HG02973 (cell line): ENCODE results near the gene UAP1L1.

Experiments used
- ATAC-seq: cut with Tn5 transposase; IDR thresholded peaks from one replicate; pipeline ENCODE4 v1.9.1; 2021; ENCODE audit warnings: moderate library complexity; ENCODE audit not compliant: unreplicated experiment

Gene UAP1L1

GRCh38 chr9:137089232-137089947 lies 12.1 kb downstream of the UAP1L1 start:
- ATAC-seq: no peak

DNA sequence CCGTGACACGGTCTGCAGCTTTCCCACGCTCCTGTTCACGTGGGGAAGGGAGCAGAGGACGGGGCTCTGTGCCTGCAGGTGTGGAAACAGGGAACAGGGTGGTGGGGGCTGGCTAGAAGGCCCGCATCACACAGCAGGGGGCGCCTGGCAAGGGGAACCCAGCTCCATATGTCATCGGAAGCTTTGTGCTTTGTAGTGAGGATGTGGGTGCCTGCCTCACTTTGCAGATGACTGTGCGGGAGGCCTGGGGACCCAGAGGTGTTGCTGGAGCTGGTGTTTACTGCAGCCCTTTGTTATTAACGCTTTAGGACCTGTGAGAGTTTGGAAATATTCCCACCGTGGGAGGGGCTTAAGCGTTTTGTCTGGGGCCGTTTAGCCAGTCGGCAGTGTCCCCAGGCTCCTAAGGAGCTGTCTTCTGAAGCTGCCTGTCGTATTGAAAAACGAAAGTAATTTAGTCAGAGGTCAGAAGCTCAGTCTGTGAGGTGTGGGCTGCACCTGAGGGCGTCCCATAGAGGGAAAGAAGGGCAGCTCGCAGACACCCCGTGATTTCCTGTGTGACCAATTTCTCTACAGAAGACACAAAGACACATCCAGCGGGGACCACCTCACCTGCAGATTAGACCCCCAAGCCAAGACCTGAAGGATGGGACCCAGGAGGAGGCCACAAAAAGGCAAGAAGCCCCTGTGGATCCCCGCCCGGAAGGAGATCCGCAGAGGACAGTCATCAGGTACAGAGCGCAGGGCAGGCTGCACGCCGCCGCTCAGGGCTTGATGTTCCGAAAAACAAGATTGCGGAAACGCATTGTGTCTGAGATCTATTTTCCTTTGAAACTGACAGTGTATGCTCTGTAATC lies 18.6 kb downstream of the UAP1L1 start:
- ATAC-seq: peak; percentile 63

- no peak for ATAC-seq
These were observed 19.6 kb downstream of the UAP1L1 start for GRCh38 chr9:137096785-137097546.

- ATAC-seq: no peak
These were observed 20.6 kb downstream of the UAP1L1 start for GRCh38 chr9:137097761-137098462.

DNA sequence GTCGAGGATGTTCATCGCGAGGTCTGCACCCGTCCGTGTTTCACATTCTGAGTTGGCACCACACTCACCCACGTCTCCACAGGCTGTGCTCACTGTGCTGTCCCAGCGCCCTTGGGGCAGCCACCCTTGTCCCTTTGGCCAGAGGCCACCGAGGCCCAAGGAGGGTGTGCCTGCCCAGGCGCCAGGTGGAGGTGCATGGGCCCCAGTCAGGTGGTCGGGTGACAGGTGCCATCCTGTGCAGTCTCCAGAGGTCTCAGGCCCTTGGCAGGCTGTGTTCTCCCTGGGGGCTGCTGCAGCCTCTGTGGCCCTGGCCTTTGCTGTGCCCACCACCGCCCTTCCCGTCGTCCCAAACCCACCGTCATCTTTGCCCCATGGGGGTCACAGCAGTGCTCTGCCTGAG lies 21.9 kb downstream of the UAP1L1 start:
- ATAC-seq: no peak

DNA sequence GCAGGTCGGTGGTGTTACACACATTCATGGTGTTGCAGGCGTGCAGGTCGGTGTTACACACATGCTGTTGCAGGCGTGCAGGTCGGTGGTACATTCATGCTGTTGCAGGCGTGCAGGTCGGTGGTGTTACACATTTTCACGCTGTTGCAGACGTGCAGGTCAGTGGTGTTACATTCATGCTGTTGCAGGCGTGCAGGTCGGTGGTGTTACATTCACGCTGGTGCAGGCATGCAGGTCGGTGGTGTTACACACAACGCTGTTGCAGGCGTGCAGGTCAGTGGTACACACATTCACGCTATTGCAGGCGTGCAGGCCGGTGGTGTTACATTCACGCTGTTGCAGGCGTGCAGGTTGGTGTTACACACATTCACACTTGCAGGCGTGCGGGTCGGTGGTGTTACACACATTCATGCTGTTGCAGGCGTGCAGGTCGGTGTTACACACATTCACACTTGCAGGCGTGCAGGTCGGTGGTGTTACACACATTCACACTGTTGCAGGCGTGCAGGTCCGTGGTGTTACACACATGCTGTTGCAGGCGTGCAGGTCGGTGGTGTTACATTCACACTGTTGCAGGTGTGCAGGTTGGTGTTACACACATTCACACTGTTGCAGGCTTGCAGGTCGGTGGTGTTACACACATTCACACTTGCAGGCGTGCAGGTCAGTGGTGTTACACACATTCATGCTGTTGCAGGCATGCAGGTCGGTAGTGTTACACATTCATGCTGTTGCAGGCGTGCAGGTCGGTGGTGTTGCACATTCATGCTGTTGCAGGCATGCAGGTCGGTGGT lies 26.1 kb downstream of the UAP1L1 start:
- no peak for ATAC-seq

GRCh38 chr9:137105814-137106661 lies 28.7 kb downstream of the UAP1L1 start:
- no peak for ATAC-seq

DNA sequence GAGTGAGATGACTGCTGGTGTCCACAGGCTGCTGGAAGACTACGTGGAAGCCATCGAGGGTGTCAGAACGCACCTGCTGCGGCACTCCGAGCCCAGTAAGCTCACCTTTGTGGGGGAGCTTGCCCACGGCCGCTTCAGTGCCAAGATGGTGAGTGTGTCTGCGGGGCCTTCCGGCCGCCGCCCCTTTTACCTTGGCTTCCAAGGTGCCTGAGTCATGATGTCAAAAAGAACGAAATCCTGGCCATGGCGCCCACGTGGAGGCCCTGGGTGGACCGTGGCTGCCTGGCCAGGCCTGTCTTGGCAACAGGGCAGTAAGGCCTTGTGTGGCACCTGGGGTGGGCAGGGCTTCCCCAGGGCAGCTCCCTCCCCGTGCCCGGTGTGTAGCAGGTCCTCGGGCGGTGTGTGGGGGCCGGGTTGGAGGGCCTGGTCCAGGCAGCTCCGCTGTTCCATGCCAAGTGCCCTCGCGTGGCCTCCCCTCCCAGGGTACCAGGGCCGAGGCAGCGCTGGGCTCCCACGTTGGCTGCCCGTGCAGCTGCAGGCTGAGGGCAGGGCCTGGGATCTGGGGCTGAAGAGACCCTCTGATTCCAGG lies 29.4 kb downstream of the UAP1L1 start:
- ATAC-seq: no peak

DNA sequence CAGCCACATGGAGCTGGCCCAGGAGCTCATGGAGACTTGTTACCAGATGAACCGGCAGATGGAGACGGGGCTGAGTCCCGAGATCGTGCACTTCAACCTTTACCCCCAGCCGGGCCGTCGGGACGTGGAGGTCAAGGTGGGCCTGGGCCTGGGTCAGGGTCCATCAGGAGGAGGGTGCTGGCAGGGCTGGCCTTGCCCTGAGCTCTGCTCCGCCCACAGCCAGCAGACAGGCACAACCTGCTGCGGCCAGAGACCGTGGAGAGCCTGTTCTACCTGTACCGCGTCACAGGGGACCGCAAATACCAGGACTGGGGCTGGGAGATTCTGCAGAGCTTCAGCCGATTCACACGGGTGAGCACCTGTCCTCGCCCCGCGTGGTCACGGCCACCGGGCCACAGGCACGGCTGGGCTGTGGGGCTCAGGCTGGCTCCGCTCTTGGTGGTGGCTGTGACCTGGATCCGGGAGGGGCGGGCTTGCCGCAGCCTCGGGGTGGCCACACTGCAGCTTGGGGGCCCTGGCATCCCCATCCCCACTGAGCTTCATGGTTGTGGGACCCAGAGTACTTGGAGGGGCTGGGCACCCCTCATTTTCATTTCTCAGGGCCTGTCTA lies 30.1 kb downstream of the UAP1L1 start:
- ATAC-seq: no peak

DNA sequence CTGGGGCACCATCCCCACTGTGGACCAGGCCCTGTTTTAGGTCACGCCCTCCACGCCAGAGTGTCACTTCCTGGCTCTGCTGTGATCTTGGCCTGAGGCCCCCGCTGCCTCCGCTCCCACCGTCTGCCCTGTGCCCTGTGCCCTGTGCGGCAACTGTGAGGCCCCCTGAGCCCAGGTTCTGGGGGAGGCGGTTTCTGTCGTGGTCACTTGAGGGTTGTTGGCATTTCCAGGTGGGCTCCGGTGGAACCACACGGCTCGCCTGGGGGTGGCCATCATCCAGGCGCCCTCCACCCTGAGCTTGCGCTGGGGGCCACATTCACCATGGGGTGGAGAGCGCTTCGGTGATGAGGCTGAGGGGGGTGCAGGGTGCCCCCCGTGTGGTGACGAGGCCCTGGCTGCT lies 30.7 kb downstream of the UAP1L1 start:
- no peak for ATAC-seq

- no peak for ATAC-seq
These were observed 31.4 kb downstream of the UAP1L1 start for GRCh38 chr9:137108608-137109249.

DNA sequence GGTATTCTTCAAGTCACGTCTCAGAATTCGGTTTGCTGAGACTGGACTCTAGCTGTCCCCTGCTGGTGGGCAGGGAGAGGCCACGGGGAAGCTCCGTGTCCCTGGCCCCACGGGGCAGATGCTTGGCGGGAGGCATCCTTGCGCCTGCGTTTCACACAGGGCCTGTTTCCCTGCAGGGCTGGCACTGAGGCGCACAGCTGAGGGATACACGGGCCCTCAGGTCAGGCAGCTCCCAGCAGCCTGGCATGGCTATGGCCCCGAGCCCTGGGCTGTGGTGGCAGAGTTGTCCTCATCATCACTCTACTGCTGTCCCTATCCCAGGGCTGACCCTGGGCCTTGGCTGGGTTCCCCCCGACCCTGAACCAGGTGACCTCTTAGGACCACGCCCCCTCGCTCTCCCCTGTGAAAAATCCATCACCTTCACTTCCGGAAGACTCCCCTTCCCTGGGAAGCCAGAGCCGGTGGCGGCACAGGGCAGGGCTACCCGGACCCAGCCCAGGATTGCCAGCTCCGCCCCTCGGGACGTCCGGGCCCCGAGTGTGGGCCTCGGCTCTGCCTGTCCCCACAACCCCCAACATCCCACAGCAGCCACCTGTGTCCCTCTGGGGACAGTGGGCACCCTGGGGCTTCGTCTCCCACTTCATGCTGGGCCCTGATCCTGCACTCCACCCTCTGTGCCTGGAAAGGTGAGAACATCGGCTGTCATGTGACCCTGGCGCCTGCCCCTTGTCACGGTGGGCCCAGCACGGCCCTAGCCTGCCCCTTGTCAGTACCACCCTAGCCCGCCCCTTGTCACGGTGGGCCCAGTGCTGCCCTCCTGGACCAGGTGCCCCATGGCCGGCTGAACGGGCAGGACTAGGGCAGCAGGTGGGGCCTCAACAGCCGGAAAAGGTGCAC lies 32.2 kb downstream of the UAP1L1 start:
- ATAC-seq: no peak

DNA sequence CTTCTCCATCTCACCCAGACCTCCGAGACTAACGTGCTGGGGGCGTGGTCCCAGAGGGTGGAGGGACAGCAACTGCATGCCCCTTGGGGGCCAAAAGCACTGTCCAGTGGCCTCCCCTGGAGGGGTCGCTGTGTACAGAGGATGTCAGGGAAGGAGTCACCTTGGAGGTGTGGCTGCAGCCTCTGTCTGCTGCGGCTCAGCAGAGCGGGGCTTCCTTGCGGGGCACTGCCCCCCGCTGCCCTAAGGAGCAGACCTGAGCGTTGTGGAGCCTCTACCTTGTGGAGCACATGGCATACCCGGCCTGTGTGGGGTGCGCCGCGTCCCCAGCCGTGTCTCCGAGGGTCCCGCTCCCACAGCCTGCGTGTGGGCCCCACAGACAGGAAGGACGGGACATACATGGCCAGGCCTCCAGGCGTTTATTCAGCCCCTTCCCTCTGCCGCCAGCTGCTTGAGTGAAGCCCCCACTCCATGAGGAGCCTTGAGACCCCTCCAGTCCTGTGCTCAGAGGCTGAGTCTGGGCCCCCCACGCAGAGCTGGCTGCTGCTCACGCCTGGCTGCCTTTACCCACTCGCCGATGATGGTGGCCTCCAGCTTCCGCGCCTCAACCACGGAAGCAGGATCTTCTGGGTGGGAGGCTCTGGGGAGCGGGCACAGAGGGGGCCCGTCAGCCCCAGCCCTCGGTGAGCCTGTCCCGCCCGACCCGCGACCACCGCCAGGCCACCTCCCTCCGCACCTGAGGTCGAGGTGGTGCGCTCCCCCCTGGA lies 33.0 kb downstream of the UAP1L1 start:
- ATAC-seq: no peak

GRCh38 chr9:137110911-137111787 lies 33.8 kb downstream of the UAP1L1 start:
- no peak for ATAC-seq
